NT2/D1 (cell line): ENCODE data around the gene MED14.

ENCODE experiments used
- SUZ12 ChIP-seq: IDR thresholded peaks from 2 replicates; pipeline ENCODE4 v1.6.1; 2011; ENCODE audit not compliant: insufficient read length, insufficient read depth; ENCODE audit errors: extremely low read depth
- YY1 ChIP-seq: IDR thresholded peaks from 2 replicates; pipeline ENCODE4 v1.6.1; 2011; ENCODE audit not compliant: insufficient read length, insufficient read depth
- ZNF274 ChIP-seq: IDR thresholded peaks from 2 replicates; pipeline ENCODE4 v1.6.1; 2011; ENCODE audit warnings: mild to moderate bottlenecking, low read depth, low read length

GRCh38 chrX:40671126-40671525 lies 64.2 kb downstream of the MED14 start:
- TF ChIP-seq YY1: no peak
- TF ChIP-seq ZNF274: no peak
- no peak for TF ChIP-seq SUZ12
